Small intestine (tissue), 16 donors: ENCODE data around the gene EIF2S1. TPM values are rescaled to one million over a fixed set of nuclear protein-coding genes. Genes with fewer than 3 reads are reported as not detected.
"Not testable (repeated sequence)": the region's sequence is repeated elsewhere in the genome, so short reads cannot be mapped to it uniquely, and the experiment has no call there.

ENCODE experiments used
- DNase-seq, 2 donors: peaks; one replicate each; pipeline versions ENCODE4 v3.0.0 to v3.0.0-alpha.2; 2013
- FAIRE-seq: peaks from 2 replicates; lab custom pipeline; 2012; peaks lifted over from hg19 to GRCh38; lab: Jason Lieb, UNC
- H3K27ac ChIP-seq, 3 donors: one replicate each; pipeline ENCODE4 v1.5.1; 2013; ENCODE audit warnings: low read length in 2 of 3, mild to moderate bottlenecking in 2 of 3, control low read depth in 1 of 3, inconsistent platforms in 1 of 3, low read depth in 1 of 3, moderate library complexity in 1 of 3
- H3K27me3 ChIP-seq, 3 donors: one replicate each; pipeline ENCODE4 v1.6.1; 2013; ENCODE audit warnings: low read length in 3 of 3, inconsistent platforms in 1 of 3; ENCODE audit not compliant: control insufficient read depth in 3 of 3, insufficient read depth in 3 of 3
- H3K36me3 ChIP-seq, 3 donors: one replicate each; pipeline ENCODE4 v1.6.1; 2013; ENCODE audit warnings: low read length in 3 of 3, inconsistent platforms in 1 of 3, low read depth in 1 of 3, mild to moderate bottlenecking in 1 of 3, moderate library complexity in 1 of 3; ENCODE audit not compliant: control insufficient read depth in 3 of 3, insufficient read depth in 2 of 3
- H3K4me1 ChIP-seq, 3 donors: one replicate each; pipeline ENCODE4 v1.6.1; 2013; ENCODE audit warnings: low read length in 2 of 3, inconsistent platforms in 1 of 3, low read depth in 1 of 3, mild to moderate bottlenecking in 1 of 3, moderate library complexity in 1 of 3; ENCODE audit not compliant: control insufficient read depth in 3 of 3, insufficient read depth in 2 of 3
- H3K4me3 ChIP-seq, 3 donors: one replicate each; pipeline ENCODE4 v1.5.1; 2013; ENCODE audit warnings: low read length in 3 of 3, control low read depth in 1 of 3, inconsistent platforms in 1 of 3, low read depth in 1 of 3, mild to moderate bottlenecking in 1 of 3, moderate library complexity in 1 of 3
- H3K9me3 ChIP-seq, 2 donors: one replicate each; pipeline ENCODE4 v1.6.1; 2013; ENCODE audit warnings: low read depth in 1 of 2, low read length in 1 of 2; ENCODE audit not compliant: control insufficient read depth in 2 of 2, insufficient read depth in 1 of 2
- WGBS, 3 donors: extraction: QIAGEN DNeasy Blood & Tissue Kit; methylation state at CpG; one replicate each; pipeline ENCODE4 v1.1.7; 2013; 5-methylcytosine and 5-hydroxymethylcytosine counted together
- long read RNA-seq, 10 donors: transcript quantifications; one replicate each; lab custom pipeline, GENCODE V29; 2026
- polyA plus RNA-seq, 4 donors: library from polyadenylated mRNA; stranded (reverse) in 3 of 4; unstranded in 1 of 4; fragments of 200-250 nt in 3 of 4; fragments of 120-200 nt in 1 of 4; gene quantifications; one replicate each; pipeline versions ENCODE4 v1.2.1 to v1.2.3, GENCODE V29; 2013
- donor health status: healthy with polysubstance abuse.
- donor health status: control.
- donor health status: control.
- donor health status: Bipolar disorder and iron deficiency.
- donor health status: healthy.

Gene EIF2S1
- polyA plus RNA-seq: 100 to 1,000 TPM in 1 of 4 donors, 10 to 100 TPM in 3; 43.6 to 116 (median 69.9) TPM
- long read RNA-seq, donor 1: 0 reads
- long read RNA-seq, donor 2, full-length matches to known transcripts: 12 of 12 reads
- long read RNA-seq, donor 2, partial matches to known transcripts: 0 of 12 reads
- long read RNA-seq, donor 2, other reads (novel, unspliced or antisense): 0 of 12 reads
- long read RNA-seq, donor 3, full-length matches to known transcripts: 17 of 24 reads
- long read RNA-seq, donor 3, partial matches to known transcripts: 7 of 24 reads
- long read RNA-seq, donor 3, other reads (novel, unspliced or antisense): 0 of 24 reads
- long read RNA-seq, donor 4, full-length matches to known transcripts: 2 of 2 reads
- long read RNA-seq, donor 4, partial matches to known transcripts: 0 of 2 reads
- long read RNA-seq, donor 4, other reads (novel, unspliced or antisense): 0 of 2 reads
- long read RNA-seq, donor 5, full-length matches to known transcripts: 10 of 10 reads
- long read RNA-seq, donor 5, partial matches to known transcripts: 0 of 10 reads
- long read RNA-seq, donor 5, other reads (novel, unspliced or antisense): 0 of 10 reads
- long read RNA-seq, donor 6, full-length matches to known transcripts: 18 of 34 reads
- long read RNA-seq, donor 6, partial matches to known transcripts: 0 of 34 reads
- long read RNA-seq, donor 6, other reads (novel, unspliced or antisense): 16 of 34 reads
- long read RNA-seq, donor 7: 0 reads
- long read RNA-seq, donor 8, full-length matches to known transcripts: 3 of 3 reads
- long read RNA-seq, donor 8, partial matches to known transcripts: 0 of 3 reads
- long read RNA-seq, donor 8, other reads (novel, unspliced or antisense): 0 of 3 reads
- long read RNA-seq, donor 9, full-length matches to known transcripts: 3 of 3 reads
- long read RNA-seq, donor 9, partial matches to known transcripts: 0 of 3 reads
- long read RNA-seq, donor 9, other reads (novel, unspliced or antisense): 0 of 3 reads
- long read RNA-seq, donor 10, full-length matches to known transcripts: 27 of 27 reads
- long read RNA-seq, donor 10, partial matches to known transcripts: 0 of 27 reads
- long read RNA-seq, donor 10, other reads (novel, unspliced or antisense): 0 of 27 reads

GRCh38 chr14:67359775-67360469 is at the start of gene EIF2S1, which contains the start of gene ATP6V1D:
TSS of gene EIF2S1 (plus strand) at chr14:67360328. CDS start at chr14:67364768, 4,440 bp downstream.
TSS of gene ATP6V1D (minus strand) at chr14:67359804. CDS start at chr14:67359698, 106 bp downstream.
- no peaks in the 10 kb centered on the region for H3K27me3 ChIP-seq
- FAIRE-seq (no peak), DNase-seq (peak; percentile 99 to 100)
- H3K27ac ChIP-seq: peak within 1 kb of the TSS; percentile 66 to 89 (median 84)
- peaks cover 0 to 4% (median 2%) of the 10 kb centered on the region in 3 donors for H3K36me3 ChIP-seq
- peak within 1 kb of the TSS; percentile 71 to 92 (median 79) for H3K4me3 ChIP-seq
- peaks cover 2 to 13% (median 8%) of the 10 kb centered on the region in 3 donors for H3K4me1 ChIP-seq
- 0 to 1% (median 0%) methylated on average over 47 of the region's 47 CpGs for WGBS, 3 donors
- no peaks in the 10 kb centered on the region for H3K9me3 ChIP-seq

- Histone ChIP-seq H3K27ac (no peak overlapping the region), H3K9me3 (no peaks in the 10 kb centered on the region), H3K27me3 (no peaks in the 10 kb centered on the region), H3K4me3 (no peak overlapping the region), H3K36me3 (peaks cover 0 to 9% (median 6%) of the 10 kb centered on the region in 3 donors), H3K4me1 (no peaks in the 10 kb centered on the region)
- FAIRE-seq (no peak), DNase-seq (no peak)
- 90 to 96% (median 92%) methylated on average over 2 of the region's 2 CpGs for WGBS, 3 donors
These were observed 48.3 kb upstream of the EIF2S1 start for GRCh38 chr14:67311868-67312267.

GRCh38 chr14:67313153-67313552 is 47.0 kb upstream of the EIF2S1 start:
- no peaks in the 10 kb centered on the region for H3K4me1 ChIP-seq
- DNase-seq: peak; percentile 3 to 8
- peaks cover 2 to 9% (median 8%) of the 10 kb centered on the region in 3 donors for H3K36me3 ChIP-seq
- no peak for FAIRE-seq
- 29 to 73% (median 46%) methylated on average over 1 of the region's 1 CpG for WGBS, 3 donors
- H3K4me3 ChIP-seq: no peak overlapping the region
- H3K9me3 ChIP-seq: no peaks in the 10 kb centered on the region
- H3K27ac ChIP-seq: no peak overlapping the region
- no peaks in the 10 kb centered on the region for H3K27me3 ChIP-seq

GRCh38 chr14:67317822-67318221 is 42.3 kb upstream of the EIF2S1 start:
- H3K4me3 ChIP-seq: no peak overlapping the region
- no peak overlapping the region for H3K27ac ChIP-seq
- H3K27me3 ChIP-seq: no peaks in the 10 kb centered on the region
- no peaks in the 10 kb centered on the region for H3K9me3 ChIP-seq
- no peaks in the 10 kb centered on the region for H3K4me1 ChIP-seq
- WGBS, 3 donors: 16 to 60% (median 42%) methylated on average over 1 of the region's 1 CpG
- DNase-seq (peak; percentile 6 to 15), FAIRE-seq (no peak)
- peaks cover 5 to 12% (median 9%) of the 10 kb centered on the region in 3 donors for H3K36me3 ChIP-seq

- Histone ChIP-seq H3K36me3 (peaks cover 9 to 15% (median 9%) of the 10 kb centered on the region in 3 donors), H3K4me3 (no peak overlapping the region), H3K4me1 (no peaks in the 10 kb centered on the region), H3K27ac (no peak overlapping the region), H3K9me3 (no peaks in the 10 kb centered on the region), H3K27me3 (no peaks in the 10 kb centered on the region)
- no peak for FAIRE-seq
- DNase-seq: no peak
These were observed 41.0 kb upstream of the EIF2S1 start for GRCh38 chr14:67319142-67319541.

GRCh38 chr14:67329666-67330065 is 30.5 kb upstream of the EIF2S1 start:
- H3K4me1 ChIP-seq: not testable (repeated sequence)

GRCh38 chr14:67331368-67332125 is 28.6 kb upstream of the EIF2S1 start:
- Histone ChIP-seq H3K27me3 (no peaks in the 10 kb centered on the region), H3K27ac (no peak overlapping the region), H3K4me1 (no peaks in the 10 kb centered on the region), H3K4me3 (no peak overlapping the region), H3K9me3 (no peaks in the 10 kb centered on the region), H3K36me3 (peaks cover 7 to 8% (median 7%) of the 10 kb centered on the region in 3 donors)
- 94 to 97% (median 94%) methylated on average over 5 of the region's 5 CpGs for WGBS, 3 donors
- FAIRE-seq (no peak), DNase-seq (no peak)

More at GRCh38 chr14:67329666-67330065, 30.5 kb upstream of the EIF2S1 start:
- not testable (repeated sequence) for H3K4me3 ChIP-seq, FAIRE-seq, DNase-seq, H3K27ac ChIP-seq, H3K36me3 ChIP-seq, H3K9me3 ChIP-seq, H3K27me3 ChIP-seq
- 97 to 100% (median 99%) methylated on average over 4 of the region's 4 CpGs for WGBS, 3 donors
